Globus pallidus (tissue), 1 donor: ENCODE data around the gene ZNF366.

Experiments used
- DNase-seq: peaks from one replicate; pipeline ENCODE4 v3.0.0-alpha.2; 2015; ENCODE audit warnings: low spot score

The ZNF366 gene, protein sequence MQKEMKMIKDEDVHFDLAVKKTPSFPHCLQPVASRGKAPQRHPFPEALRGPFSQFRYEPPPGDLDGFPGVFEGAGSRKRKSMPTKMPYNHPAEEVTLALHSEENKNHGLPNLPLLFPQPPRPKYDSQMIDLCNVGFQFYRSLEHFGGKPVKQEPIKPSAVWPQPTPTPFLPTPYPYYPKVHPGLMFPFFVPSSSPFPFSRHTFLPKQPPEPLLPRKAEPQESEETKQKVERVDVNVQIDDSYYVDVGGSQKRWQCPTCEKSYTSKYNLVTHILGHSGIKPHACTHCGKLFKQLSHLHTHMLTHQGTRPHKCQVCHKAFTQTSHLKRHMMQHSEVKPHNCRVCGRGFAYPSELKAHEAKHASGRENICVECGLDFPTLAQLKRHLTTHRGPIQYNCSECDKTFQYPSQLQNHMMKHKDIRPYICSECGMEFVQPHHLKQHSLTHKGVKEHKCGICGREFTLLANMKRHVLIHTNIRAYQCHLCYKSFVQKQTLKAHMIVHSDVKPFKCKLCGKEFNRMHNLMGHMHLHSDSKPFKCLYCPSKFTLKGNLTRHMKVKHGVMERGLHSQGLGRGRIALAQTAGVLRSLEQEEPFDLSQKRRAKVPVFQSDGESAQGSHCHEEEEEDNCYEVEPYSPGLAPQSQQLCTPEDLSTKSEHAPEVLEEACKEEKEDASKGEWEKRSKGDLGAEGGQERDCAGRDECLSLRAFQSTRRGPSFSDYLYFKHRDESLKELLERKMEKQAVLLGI

DNA sequence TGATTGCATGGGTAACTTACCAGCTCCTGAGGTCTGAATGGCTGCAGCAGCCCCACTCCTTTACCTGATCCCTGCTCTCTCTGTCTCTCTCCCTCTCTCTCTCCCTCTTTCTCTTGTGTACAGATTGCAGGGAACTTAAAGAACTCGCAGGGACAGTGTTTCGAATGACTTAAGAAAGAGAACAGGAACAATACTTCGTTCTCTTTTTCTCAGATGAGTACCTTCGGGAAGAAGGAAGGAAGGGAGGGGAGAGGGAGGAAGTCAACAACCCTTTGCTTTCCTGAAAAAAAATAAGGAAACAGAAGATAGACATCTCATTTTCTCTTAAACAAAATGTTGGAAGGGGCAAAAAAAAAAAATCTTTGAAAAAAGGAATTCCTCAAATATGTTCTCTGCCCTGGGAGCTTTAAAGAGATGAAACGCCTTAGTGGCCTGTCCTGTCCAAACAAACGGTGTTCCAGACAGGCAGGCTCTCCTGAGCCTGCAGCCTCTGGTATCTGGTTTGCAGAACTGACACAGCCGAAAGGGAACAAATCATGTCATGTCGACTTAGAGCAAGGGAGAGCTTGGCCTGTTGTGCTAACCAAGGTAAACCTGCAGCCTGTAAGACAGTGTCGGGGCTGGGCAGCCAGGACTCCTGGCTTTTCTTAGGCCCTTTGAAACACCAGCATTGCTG lies at the start of gene ZNF366:
Gene ZNF366, minus strand, starts transcription at position 180 of the 676 bp plus-strand sequence. CDS start 45,914 bp downstream, outside the sequence.
- DNase-seq, result no peak

- DNase-seq, result peak; percentile 24
These were observed 49.3 kb upstream of the ZNF366 start for GRCh38 chr5:72556351-72557166.

GRCh38 chr5:72555871-72556270 lies 48.7 kb upstream of the ZNF366 start:
- no peak for DNase-seq

GRCh38 chr5:72554897-72555296 lies 47.7 kb upstream of the ZNF366 start:
- no peak for DNase-seq

DNA sequence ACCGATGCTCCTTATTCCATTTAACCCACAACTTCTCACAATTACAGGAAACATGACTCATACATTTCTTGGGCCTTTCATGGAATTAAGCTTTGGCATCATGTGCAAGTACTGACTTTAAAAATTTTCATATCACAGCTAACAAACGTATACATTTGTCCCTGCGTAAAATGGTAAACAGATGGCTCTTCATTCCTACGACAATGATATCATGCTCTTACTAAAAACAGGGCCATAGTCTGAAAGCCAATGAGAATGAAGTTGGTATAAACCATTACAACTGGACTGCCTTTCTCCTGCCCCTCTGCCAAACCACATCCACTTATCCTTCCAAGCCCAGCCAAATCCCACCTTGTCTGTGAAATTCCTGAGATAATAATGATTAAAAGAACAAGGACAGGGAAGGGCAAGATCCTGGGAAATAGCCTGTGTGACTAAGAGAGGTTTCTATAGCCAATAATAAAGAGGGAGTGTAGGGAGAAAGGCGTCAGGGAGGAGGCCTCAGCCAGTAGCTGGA lies 44.9 kb upstream of the ZNF366 start:
- no peak for DNase-seq

DNA sequence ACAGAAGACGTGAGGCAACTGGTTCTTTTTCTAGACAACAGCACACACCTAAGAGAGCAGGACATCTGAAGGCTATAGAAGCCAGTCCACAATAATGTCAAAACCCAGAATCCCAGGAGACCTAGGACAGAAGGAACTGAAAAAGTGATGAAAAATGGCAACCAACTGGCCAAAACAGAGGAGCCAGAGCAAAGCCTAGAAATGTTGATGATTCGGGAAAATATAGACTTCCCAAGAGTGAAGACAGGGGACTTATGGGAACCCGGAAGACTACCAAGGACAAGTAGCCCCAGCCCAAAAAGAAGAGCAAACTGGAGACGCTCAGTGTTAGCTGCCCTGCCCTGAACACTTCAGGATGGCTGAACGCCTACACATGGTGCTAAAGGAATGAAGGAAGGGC lies 43.4 kb upstream of the ZNF366 start:
- DNase-seq, result no peak

DNA sequence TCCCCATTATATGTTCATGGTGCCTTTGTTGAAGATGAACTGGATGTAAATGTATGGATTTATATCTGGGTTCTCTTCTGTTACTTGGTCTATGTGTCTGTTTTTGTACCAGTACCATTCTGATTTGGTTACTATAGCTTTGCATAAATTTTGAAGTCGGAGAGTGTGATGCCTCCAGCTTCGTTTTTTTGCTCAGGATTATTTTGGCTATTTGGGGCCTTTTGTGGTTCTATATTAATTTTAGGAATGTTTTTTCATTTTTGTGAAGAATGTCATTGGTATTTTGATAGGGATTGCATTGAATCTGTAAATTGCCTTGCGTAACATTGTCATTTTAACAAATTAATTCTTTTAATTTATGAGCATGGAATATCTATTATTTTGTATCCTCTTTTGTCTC lies 36.6 kb upstream of the ZNF366 start:
- DNase-seq, result no peak

GRCh38 chr5:72543365-72543764 lies 36.2 kb upstream of the ZNF366 start:
- DNase-seq, result no peak

GRCh38 chr5:72542695-72543094 lies 35.5 kb upstream of the ZNF366 start:
- no peak for DNase-seq

DNA sequence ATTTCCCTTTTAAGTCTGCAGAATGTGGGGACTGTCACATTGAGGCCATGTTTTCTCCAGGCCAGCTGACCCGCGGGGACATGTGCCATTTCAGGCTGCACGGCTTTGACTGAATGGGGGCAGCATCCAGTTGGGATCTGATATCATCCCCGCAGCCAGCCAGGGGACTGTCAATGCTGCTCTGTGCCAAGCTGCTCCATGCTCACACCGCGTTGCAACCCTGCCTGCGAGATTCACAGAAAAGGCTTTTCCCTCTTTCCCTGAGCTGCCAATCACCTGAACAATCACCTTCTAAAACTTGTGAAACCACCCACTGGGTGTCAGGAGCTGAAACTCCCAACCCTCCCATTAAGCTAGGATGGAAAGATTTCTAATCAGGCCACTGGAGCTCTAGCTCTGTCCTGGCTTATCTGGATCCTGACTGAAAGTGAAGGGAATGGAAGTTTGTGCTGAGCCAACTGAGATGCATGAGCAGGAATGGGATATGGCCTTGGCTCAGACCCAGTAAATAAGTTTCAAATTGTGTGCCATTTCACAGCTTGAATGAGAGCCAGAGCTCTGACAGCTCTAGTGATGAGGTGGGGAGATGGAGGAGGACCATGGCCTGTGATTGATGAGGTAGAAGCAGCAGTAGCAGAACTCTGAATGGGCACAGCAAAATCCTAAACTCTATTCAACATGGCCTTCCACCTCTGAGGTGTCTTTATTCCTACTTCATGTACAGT lies 34.5 kb upstream of the ZNF366 start:
- peak; percentile 46 for DNase-seq

DNA sequence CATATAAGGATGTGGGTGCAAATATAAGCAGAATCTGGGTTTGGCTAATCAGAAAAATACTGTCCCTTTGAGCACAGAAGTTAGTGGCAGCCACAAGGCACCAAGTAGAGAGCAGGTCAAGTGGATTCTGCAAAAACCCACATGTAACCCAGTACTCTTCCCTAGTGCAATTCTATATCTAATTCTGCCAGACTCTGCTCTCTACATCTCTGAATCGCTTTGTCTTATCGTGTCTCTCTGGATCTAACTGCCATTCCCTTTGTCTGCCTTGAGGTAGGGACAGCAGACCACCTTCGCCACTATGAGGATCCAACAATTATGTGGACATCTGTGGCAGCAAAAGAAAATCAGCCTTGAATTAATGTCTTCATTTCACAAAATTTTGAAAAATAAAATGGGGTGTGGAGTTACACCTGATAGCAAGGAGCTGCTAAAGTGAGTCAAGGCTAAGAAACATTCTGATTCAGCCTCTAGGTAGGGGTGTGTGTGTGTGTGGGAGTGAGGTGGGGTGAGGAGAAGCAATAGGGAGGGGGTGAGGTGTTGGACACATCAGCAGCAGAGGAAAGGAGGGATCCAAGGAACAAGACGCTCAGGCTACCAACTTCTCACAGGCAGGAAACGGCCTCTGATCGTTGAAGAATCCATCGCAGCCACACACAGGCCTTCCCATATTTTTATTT lies 33.7 kb upstream of the ZNF366 start:
- no peak for DNase-seq

DNA sequence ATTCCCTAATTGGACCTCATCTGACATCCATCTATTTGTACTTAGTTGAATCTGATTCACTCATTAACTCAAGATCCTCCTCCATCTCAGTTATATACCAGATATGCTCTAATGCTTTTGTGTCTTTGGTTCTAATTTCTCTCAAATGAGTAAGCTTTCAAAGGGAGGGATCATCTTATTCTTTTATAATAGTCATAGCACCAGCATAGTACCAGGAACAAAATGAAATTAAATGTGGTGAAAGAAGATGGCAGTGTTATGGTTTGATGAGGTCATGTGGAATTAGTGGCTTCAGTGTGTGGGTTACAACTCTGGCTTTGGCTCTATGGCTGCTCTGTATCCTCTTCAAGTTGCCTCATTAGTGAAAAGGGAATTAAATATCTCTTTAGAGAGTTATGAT lies 32.5 kb upstream of the ZNF366 start:
- no peak for DNase-seq

DNA sequence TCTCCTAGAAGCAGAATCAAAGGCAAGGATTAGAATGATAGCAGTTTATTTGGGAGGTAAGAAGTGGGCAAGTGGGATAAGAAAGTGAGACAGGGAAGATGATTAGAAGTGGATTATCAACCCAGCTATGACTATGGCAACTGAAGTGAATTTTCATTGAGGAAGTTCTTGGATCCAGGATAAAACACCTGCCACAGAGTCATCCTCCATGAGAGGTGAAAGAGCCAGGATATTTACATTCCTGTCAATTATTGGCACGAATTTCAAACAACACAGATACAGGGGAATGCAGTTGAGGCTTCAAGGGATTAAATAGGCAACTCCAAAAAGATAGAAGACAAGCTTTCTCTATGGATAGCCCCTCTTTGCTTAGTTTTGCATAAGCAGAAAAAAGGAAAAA lies 31.8 kb upstream of the ZNF366 start:
- DNase-seq, result no peak

DNA sequence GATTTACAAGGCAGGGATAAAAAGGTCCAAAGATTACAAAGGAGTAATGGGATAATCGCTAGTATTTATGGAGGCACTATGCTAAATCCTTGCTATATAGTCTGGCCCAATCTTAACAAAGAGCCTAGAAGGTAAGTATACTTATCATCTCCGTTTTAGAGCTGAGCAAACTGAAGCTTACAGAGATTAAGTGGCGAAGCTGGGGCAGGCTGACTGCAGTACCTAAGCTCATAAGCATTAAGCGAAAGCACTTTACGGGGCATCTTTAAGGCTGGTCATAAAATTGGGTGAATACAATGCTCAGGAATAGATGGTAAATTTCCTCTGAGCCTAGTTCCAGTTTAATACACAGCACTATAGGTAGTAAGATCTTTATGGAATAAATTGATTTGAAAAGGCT lies 30.0 kb upstream of the ZNF366 start:
- DNase-seq, result no peak

DNA sequence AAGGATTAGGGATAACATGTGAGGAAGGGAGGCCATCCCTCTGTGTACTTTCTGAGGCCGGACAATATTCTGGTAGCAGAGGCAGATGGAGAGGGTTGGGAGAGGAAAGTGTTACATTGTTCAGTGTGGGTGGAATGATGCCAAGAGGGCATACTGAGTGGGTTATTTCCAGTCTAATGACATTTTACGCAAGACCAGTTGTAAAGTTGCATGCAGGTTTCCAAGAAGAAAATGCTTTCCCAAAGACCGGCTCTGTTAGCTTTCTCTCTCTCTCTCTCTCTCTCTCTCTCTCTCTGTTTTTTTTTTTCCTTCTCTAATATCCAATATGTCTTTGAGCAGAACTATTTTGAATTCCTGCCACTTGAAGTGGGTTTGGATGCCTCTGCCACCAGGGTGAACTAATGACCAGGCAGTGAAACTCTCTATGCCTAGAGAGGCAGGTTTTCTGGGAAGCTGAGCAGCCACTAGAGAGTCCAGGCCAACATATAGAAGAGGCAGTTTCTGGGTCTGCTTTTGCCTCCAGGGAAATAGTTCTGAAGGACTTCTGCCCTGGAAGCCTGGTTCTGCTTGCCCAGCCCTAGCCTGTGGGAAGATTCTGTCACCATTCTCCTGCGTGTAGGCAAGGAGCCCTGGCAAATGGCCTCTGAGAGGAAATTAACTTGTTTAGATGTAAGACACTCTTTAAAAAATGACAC lies 24.4 kb upstream of the ZNF366 start:
- DNase-seq, result no peak

DNA sequence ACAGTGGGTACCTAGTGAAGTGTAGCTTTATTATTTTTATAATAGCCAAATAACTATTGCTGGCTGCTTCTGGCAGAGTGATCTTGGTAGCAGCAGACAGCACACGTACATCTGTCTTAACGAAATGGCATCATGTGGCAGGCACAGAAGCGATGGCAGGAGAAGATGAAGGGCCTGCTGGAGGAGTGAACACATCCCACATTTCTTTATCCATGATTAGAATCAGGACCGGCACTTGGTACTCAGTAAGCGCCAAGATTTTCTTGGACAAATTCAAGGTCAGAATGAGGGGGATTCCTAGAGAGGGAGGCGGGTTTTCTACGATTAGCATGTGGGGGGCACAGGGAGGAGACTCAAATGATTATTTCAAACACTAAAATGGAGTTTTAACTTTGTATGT lies 23.0 kb upstream of the ZNF366 start:
- DNase-seq, result no peak

DNA sequence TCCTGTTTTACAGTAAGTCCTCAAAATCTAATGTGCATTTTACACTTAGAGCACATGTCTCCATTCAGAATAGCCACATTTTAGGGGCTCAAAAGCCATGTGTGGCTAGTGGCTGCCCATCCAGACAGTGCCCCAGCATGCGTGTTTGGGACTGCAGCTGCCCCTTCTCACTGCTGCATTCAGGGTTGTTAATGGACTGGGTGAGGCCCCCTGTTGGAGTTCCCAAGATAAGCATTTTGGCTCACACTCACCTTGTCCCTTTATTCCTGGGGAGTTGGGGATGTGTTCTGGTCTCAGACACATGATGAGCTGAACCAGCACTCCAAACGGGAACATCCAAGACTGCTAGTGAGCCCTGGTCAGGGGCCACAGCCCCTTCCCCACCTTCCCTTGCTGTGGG lies 22.2 kb upstream of the ZNF366 start:
- no peak for DNase-seq

DNA sequence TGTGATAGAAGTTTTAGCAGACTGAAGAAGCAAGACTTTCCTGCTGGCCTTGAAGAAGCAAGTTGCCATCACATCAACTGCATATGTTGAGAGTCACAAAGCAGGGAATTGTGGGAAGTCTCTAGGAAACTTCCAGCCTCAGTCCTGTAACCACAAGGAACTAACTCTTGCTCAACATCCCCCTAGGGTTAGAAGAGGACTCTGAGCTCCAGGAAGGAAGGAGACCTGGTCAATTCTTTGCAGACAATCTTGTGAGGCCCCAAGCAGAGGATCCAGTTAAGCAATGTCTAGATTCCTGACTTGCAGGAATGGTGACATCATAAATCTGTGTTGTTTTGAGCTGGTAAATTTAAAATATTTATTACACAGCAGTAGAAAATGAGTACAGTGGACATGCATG lies 18.6 kb upstream of the ZNF366 start:
- no peak for DNase-seq

- peak; percentile 56 for DNase-seq
These were observed 16.9 kb upstream of the ZNF366 start for GRCh38 chr5:72523960-72524582.
